Right forelimb (tissue), 1 donor: ENCODE results near the gene CST1.

Experiments used
- DNase-seq: peaks from one replicate; pipeline ENCODE4 v3.0.0-alpha.2; 2018

Gene CST1

DNA sequence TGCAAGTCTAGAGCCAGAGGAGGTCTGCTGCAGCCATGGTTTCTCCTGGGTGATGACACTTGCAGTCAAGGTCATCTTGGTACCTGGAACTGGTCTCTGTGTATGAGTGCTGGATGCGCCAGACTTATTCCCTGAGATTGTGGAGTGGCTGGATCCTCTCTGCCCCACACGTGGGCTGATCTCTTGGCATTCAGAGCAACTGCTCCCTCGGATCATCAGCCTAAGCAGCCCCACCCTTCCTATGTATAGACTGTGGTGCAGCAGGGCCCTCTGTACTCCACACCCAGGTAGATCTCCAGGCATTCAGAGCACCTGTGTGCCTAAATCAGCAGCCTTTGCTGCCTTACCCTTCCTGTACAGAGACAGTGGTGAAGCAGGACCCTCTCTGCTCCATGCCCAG lies 49.8 kb downstream of the CST1 start:
- DNase-seq, result no peak

DNA sequence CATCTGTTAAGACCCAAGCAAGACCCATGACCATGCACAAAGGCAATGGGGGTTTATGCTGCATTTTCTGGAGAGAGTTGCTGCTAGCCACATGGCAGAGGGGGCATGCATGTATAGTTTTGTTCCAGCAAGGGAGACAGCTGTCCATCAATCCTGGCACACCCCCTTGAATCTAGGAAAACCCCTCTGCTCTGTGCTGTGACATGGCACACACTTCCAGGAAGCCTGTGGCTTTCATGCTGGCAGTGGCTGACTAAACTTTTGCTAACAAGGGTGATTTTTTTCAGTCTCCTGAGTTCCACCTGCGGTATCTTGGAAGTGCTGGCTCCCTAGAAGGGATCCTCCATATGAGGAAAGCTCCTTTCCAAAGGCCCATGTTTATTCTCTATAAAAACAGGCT lies 52.8 kb downstream of the CST1 start:
- no peak for DNase-seq
